GM18520 (cell line): ENCODE results near the gene UBR7.
"Not testable (repeated sequence)": the region's sequence is repeated elsewhere in the genome, so short reads cannot be mapped to it uniquely, and the experiment has no call there.

Experiments used
- ATAC-seq: cut with Tn5 transposase; IDR thresholded peaks from one replicate; pipeline ENCODE4 v1.9.1; 2021; ENCODE audit not compliant: unreplicated experiment

Gene UBR7

GRCh38 chr14:93206793-93207467 is at the start of gene UBR7, which contains the start of gene GON7:
UBR7 (plus strand) TSS chr14:93207256; CDS start chr14:93207292, 36 bp downstream.
GON7 (minus strand) TSS chr14:93207065; CDS start chr14:93207037, 28 bp downstream.
- peak; percentile 81 for ATAC-seq

- ATAC-seq: not testable (repeated sequence)
These were observed 48.7 kb upstream of the UBR7 start for GRCh38 chr14:93158349-93158748.

GRCh38 chr14:93159625-93160352 is 47.3 kb upstream of the UBR7 start:
- ATAC-seq: not testable (repeated sequence)

GRCh38 chr14:93160353-93160801 is 46.7 kb upstream of the UBR7 start:
- ATAC-seq: no peak

GRCh38 chr14:93161411-93161940 is 45.6 kb upstream of the UBR7 start:
- ATAC-seq: no peak

GRCh38 chr14:93163564-93163963 is 43.5 kb upstream of the UBR7 start:
- no peak for ATAC-seq

GRCh38 chr14:93165271-93166265 is 41.5 kb upstream of the UBR7 start:
- not testable (repeated sequence) for ATAC-seq

- ATAC-seq: not testable (repeated sequence)
These were observed 38.4 kb upstream of the UBR7 start for GRCh38 chr14:93168610-93169009.

- not testable (repeated sequence) for ATAC-seq
These were observed 37.4 kb upstream of the UBR7 start for GRCh38 chr14:93169619-93170018.

GRCh38 chr14:93170141-93170540 is 36.9 kb upstream of the UBR7 start:
- not testable (repeated sequence) for ATAC-seq

- ATAC-seq: no peak
These were observed 35.7 kb upstream of the UBR7 start for GRCh38 chr14:93171376-93171775.

GRCh38 chr14:93173943-93174395 is 33.1 kb upstream of the UBR7 start:
- no peak for ATAC-seq

GRCh38 chr14:93174731-93175130 is 32.3 kb upstream of the UBR7 start:
- ATAC-seq: not testable (repeated sequence)

GRCh38 chr14:93175492-93175891 is 31.6 kb upstream of the UBR7 start:
- ATAC-seq: no peak

GRCh38 chr14:93183596-93184317 is 23.3 kb upstream of the UBR7 start:
- ATAC-seq: no peak

- ATAC-seq: peak; percentile 84
These were observed 22.4 kb upstream of the UBR7 start, which contains the start of the genes LYSET and MOAP1 for GRCh38 chr14:93184391-93185348. LYSET (plus strand) TSS chr14:93185317; CDS start chr14:93185406, 89 bp downstream. MOAP1 (minus strand) TSS chr14:93184897; CDS start chr14:93184242, 655 bp downstream.

- ATAC-seq: no peak
These were observed 21.7 kb upstream of the UBR7 start for GRCh38 chr14:93185349-93185720.

- no peak for ATAC-seq
These were observed 20.6 kb upstream of the UBR7 start for GRCh38 chr14:93186466-93186865.

GRCh38 chr14:93186956-93187355 is 20.1 kb upstream of the UBR7 start:
- ATAC-seq: no peak
